HG02759 (cell line): ENCODE measurements around the gene RHNO1.

Source experiments
- ATAC-seq: cut with Tn5 transposase; IDR thresholded peaks from one replicate; pipeline ENCODE4 v1.9.1; 2021; ENCODE audit warnings: mild to moderate bottlenecking, moderate library complexity; ENCODE audit not compliant: unreplicated experiment

The RHNO1 gene

GRCh38 chr12:2897418-2897817 lies 20.4 kb downstream of the RHNO1 start:
- no peak for ATAC-seq

- no peak for ATAC-seq
These were observed 23.6 kb downstream of the RHNO1 start for GRCh38 chr12:2900642-2901041.

- no peak for ATAC-seq
These were observed 25.4 kb downstream of the RHNO1 start for GRCh38 chr12:2902272-2902880.

GRCh38 chr12:2904260-2904659 lies 27.2 kb downstream of the RHNO1 start:
- ATAC-seq = no peak

- ATAC-seq = no peak
These were observed 35.2 kb downstream of the RHNO1 start for GRCh38 chr12:2912216-2912575.

GRCh38 chr12:2919249-2919648 lies 42.2 kb downstream of the RHNO1 start:
- ATAC-seq = no peak

GRCh38 chr12:2922329-2922728 lies 45.3 kb downstream of the RHNO1 start:
- ATAC-seq = no peak

- no peak for ATAC-seq
These were observed 46.0 kb downstream of the RHNO1 start for GRCh38 chr12:2923057-2923456.

GRCh38 chr12:2924019-2924418 lies 47.0 kb downstream of the RHNO1 start:
- ATAC-seq = no peak

- no peak for ATAC-seq
These were observed 48.4 kb downstream of the RHNO1 start for GRCh38 chr12:2925322-2925995.

GRCh38 chr12:2930865-2931264 lies 53.8 kb downstream of the RHNO1 start:
- ATAC-seq = no peak

GRCh38 chr12:2933586-2933985 lies 56.6 kb downstream of the RHNO1 start:
- no peak for ATAC-seq

GRCh38 chr12:2934371-2934770 lies 57.3 kb downstream of the RHNO1 start:
- no peak for ATAC-seq

- no peak for ATAC-seq
These were observed 59.3 kb downstream of the RHNO1 start for GRCh38 chr12:2936301-2936700.

- no peak for ATAC-seq
These were observed 60.5 kb downstream of the RHNO1 start for GRCh38 chr12:2937500-2937899.
